HepG2 (cell line): ENCODE results near the gene CXCR5. TPM values are rescaled to one million over a fixed set of nuclear protein-coding genes. Genes with fewer than 3 reads are reported as not detected.

Experiments used
- AGO1 ChIP-seq: fragments of 200-400 bp; formaldehyde crosslinking; IDR thresholded peaks from 2 replicates; pipeline ENCODE4 v1.6.1; 2017; ENCODE audit warnings: mild to moderate bottlenecking, low read depth, low read length, moderate library complexity; ENCODE audit not compliant: poor library complexity, severe bottlenecking
- CBX2 ChIP-seq, 2 experiments: fragments of 200-600 bp in 1 of 2; sonication (generic); formaldehyde crosslinking in 1 of 2; IDR thresholded peaks; 2 replicates each; pipeline versions ENCODE4 v1.7.0 to v1.8.1; 2018 to 2022; ENCODE audit warnings: low read depth in 2 of 2, low read length in 1 of 2, mild to moderate bottlenecking in 1 of 2, missing genetic modification reagents in 1 of 2
- FOSL2 ChIP-seq: sonication (generic); formaldehyde crosslinking; IDR thresholded peaks from 2 replicates; pipeline ENCODE4 v1.4.0; 2020; ENCODE audit warnings: missing genetic modification reagents
- HNF4A ChIP-seq: sonication (generic); formaldehyde crosslinking; IDR thresholded peaks from 2 replicates; pipeline ENCODE4 v1.4.0; 2020; ENCODE audit warnings: missing genetic modification reagents
- ISL2 ChIP-seq: sonication (generic); formaldehyde crosslinking; IDR thresholded peaks from 2 replicates; pipeline ENCODE4 v1.5.0; 2020; ENCODE audit warnings: missing genetic modification reagents
- NFAT5 ChIP-seq: sonication (generic); formaldehyde crosslinking; IDR thresholded peaks from 2 replicates; pipeline ENCODE4 v1.4.0; 2020; ENCODE audit warnings: missing genetic modification reagents
- NFE2L2 ChIP-seq: fragments of 150-350 bp; IDR thresholded peaks from 2 replicates; pipeline ENCODE4 v1.6.1; 2014; ENCODE audit warnings: low read length
- RBM39 ChIP-seq: fragments of 200-400 bp; formaldehyde crosslinking; IDR thresholded peaks from one replicate; pipeline ENCODE4 v1.6.1; 2018; ENCODE audit warnings: antibody characterized with exemption, mild to moderate bottlenecking, low read depth, low read length; ENCODE audit not compliant: poor library complexity, severe bottlenecking
- TCF7L2 ChIP-seq: IDR thresholded peaks from 2 replicates; pipeline ENCODE4 v1.6.1; 2011; ENCODE audit warnings: mild to moderate bottlenecking, low read depth, low read length, moderate library complexity
- ZBED4 ChIP-seq: sonication (generic); formaldehyde crosslinking; IDR thresholded peaks from 2 replicates; pipeline ENCODE4 v1.4.0; 2020; ENCODE audit warnings: missing genetic modification reagents, borderline replicate concordance
- ZBTB7B ChIP-seq: sonication (generic); formaldehyde crosslinking; IDR thresholded peaks from 2 replicates; pipeline ENCODE4 v1.4.0; 2020; ENCODE audit warnings: missing genetic modification reagents
- ZFP41 ChIP-seq: sonication (generic); formaldehyde crosslinking; IDR thresholded peaks from 2 replicates; pipeline ENCODE4 v1.4.0; 2020; ENCODE audit warnings: mild to moderate bottlenecking, missing genetic modification reagents, borderline replicate concordance
- ZNF3 ChIP-seq: IDR thresholded peaks from 2 replicates; pipeline ENCODE4 v1.7.0; 2017; ENCODE audit warnings: inconsistent platforms
- ZNF350 ChIP-seq: sonication (generic); formaldehyde crosslinking; IDR thresholded peaks from 2 replicates; pipeline ENCODE4 v1.4.0; 2020; ENCODE audit warnings: mild to moderate bottlenecking, low read depth, missing genetic modification reagents, borderline replicate concordance
- ZNF460 ChIP-seq: sonication (generic); formaldehyde crosslinking; IDR thresholded peaks from 2 replicates; pipeline ENCODE4 v1.5.1; 2020; ENCODE audit warnings: missing genetic modification reagents, mild to moderate bottlenecking, borderline replicate concordance
- ZNF512B ChIP-seq: sonication (generic); formaldehyde crosslinking; IDR thresholded peaks from 2 replicates; pipeline ENCODE4 v1.5.1; 2020; ENCODE audit warnings: missing genetic modification reagents, mild to moderate bottlenecking, borderline replicate concordance
- ZNF724P ChIP-seq: sonication (generic); formaldehyde crosslinking; IDR thresholded peaks from 2 replicates; pipeline ENCODE4 v1.8.0; 2022; ENCODE audit warnings: missing genetic modification reagents, borderline replicate concordance
- polyA plus RNA-seq, 8 experiments: library from polyadenylated mRNA; depleted of rRNA in 3 of 8; stranded (reverse) in 7 of 8; unstranded in 1 of 8; fragments of >200 nt; fragmentation: Illumina TruSeq in 4 of 8; extraction: Trizol in 4 of 8; gene quantifications; 2 replicates each; pipeline versions ENCODE4 v1.2.1 to v1.2.3, GENCODE V29; 2011 to 2016; ENCODE audit warnings: low read depth in 4 of 8, missing spikeins in 1 of 8, mixed read lengths in 1 of 8; ENCODE audit not compliant: insufficient read depth in 1 of 8
- total RNA-seq, 5 experiments: library from RNA; depleted of rRNA; stranded (reverse); fragments of >200 nt; fragmentation: Illumina TruSeq; extraction: Trizol; gene quantifications; 2 replicates each; pipeline ENCODE4 v1.2.3, GENCODE V29; 2016; ENCODE audit warnings: low read depth in 1 of 5

The CXCR5 gene
- total and polyA plus RNA-seq, 2 of the 13 experiments (the other 11 are each of a cell fraction or from before 2014, with no cell fraction given), result not detected

- TF ChIP-seq ZBED4 (CRISPR knock-in tag), result no peak
- TF ChIP-seq CBX2 (IDR thresholded peaks at IDR 0.05; ENCODE audit: low read depth, low read length), result no peak
- TF ChIP-seq CBX2 (CRISPR knock-in tag; IDR thresholded peaks at IDR 0.05; ENCODE audit: low read depth), result no peak
- TF ChIP-seq ZNF724P (CRISPR knock-in tag), result no peak; the same call in 1 of the 2 replicates
- TF ChIP-seq AGO1, result no peak
- peak; percentile 49; the same call in 1 of the 2 replicates for TF ChIP-seq FOSL2 (CRISPR knock-in tag)
- TF ChIP-seq TCF7L2, result no peak
- TF ChIP-seq ZNF512B, result no peak
- TF ChIP-seq ZNF3 (CRISPR knock-in tag), result no peak
- TF ChIP-seq HNF4A (CRISPR knock-in tag), result peak; percentile 77
- no peak for TF ChIP-seq NFE2L2
- TF ChIP-seq ZBTB7B, result 0 out of 2 replicates have a peak, but pooled peaks have one; percentile 23
- TF ChIP-seq ISL2 (CRISPR knock-in tag), result 0 out of 2 replicates have a peak, but pooled peaks have one; percentile 9
- 0 out of 2 replicates have a peak, but pooled peaks have one; percentile 33 for TF ChIP-seq ZNF350 (CRISPR knock-in tag)
- TF ChIP-seq ZFP41 (CRISPR knock-in tag), result no peak
- TF ChIP-seq RBM39, result peak; percentile 27
- TF ChIP-seq NFAT5, result no peak
- TF ChIP-seq ZNF460 (CRISPR knock-in tag), result no peak
These were observed 33.9 kb downstream of the CXCR5 start (continued) for GRCh38 chr11:118917481-118918127.
